GM19324 (cell line): Measurements from ENCODE around the gene NISCH.

Source experiments
- ATAC-seq: cut with Tn5 transposase; IDR thresholded peaks from one replicate; pipeline ENCODE4 v1.9.1; 2021; ENCODE audit warnings: mild to moderate bottlenecking, moderate library complexity; ENCODE audit not compliant: unreplicated experiment, low FRiP score

NISCH gene

GRCh38 chr3:52455283-52456168 lies at the start of gene NISCH:
NISCH (plus strand) TSS chr3:52455604; CDS start chr3:52455642, 38 bp downstream.
- ATAC-seq: peak; percentile 72

GRCh38 chr3:52406231-52406661 lies 49.2 kb upstream of the NISCH start:
- ATAC-seq: no peak

- no peak for ATAC-seq
Measured at GRCh38 chr3:52406791-52407510, 48.5 kb upstream of the NISCH start.

- ATAC-seq: no peak
Measured at GRCh38 chr3:52407779-52408178, 47.6 kb upstream of the NISCH start.

GRCh38 chr3:52408466-52408865 lies 46.9 kb upstream of the NISCH start:
- no peak for ATAC-seq

- ATAC-seq: no peak
Measured at GRCh38 chr3:52415800-52416199, 39.6 kb upstream of the NISCH start.

GRCh38 chr3:52420388-52420787 lies 35.0 kb upstream of the NISCH start:
- ATAC-seq: no peak

GRCh38 chr3:52422669-52423068 lies 32.7 kb upstream of the NISCH start:
- no peak for ATAC-seq

GRCh38 chr3:52423173-52423572 lies 32.2 kb upstream of the NISCH start:
- no peak for ATAC-seq

- ATAC-seq: no peak
Measured at GRCh38 chr3:52428151-52429005, 27.0 kb upstream of the NISCH start.

- ATAC-seq: no peak
Measured at GRCh38 chr3:52429031-52429430, 26.4 kb upstream of the NISCH start.

- no peak for ATAC-seq
Measured at GRCh38 chr3:52429779-52430415, 25.5 kb upstream of the NISCH start.

- ATAC-seq: no peak
Measured at GRCh38 chr3:52430416-52430810, 25.0 kb upstream of the NISCH start.

GRCh38 chr3:52431459-52432223 lies 23.8 kb upstream of the NISCH start:
- no peak for ATAC-seq

- ATAC-seq: no peak
Measured at GRCh38 chr3:52432225-52432624, 23.2 kb upstream of the NISCH start.

GRCh38 chr3:52432691-52433141 lies 22.7 kb upstream of the NISCH start:
- no peak for ATAC-seq

GRCh38 chr3:52433328-52433995 lies 21.9 kb upstream of the NISCH start:
- ATAC-seq: no peak

GRCh38 chr3:52433996-52434479 lies 21.4 kb upstream of the NISCH start:
- no peak for ATAC-seq
